Suprapubic skin (tissue), 4 donors: ENCODE data around the gene SLC24A4. TPM values are rescaled to one million over a fixed set of nuclear protein-coding genes. Genes with fewer than 3 reads are reported as not detected.

Experiments used
- DNase-seq, 2 donors: peaks; one replicate each; pipeline ENCODE4 v3.0.0-alpha.2; 2019; ENCODE audit warnings: low spot score in 2 of 2
- H3K27ac ChIP-seq: fragments of 200-600 bp; sonication (generic); one replicate; pipeline ENCODE4 v1.5.1; 2019
- H3K27me3 ChIP-seq: fragments of 200-600 bp; sonication (generic); one replicate; pipeline ENCODE4 v1.5.1; 2019
- H3K36me3 ChIP-seq: fragments of 200-600 bp; sonication (generic); one replicate; pipeline ENCODE4 v1.5.1; 2019
- H3K4me1 ChIP-seq: fragments of 200-600 bp; sonication (generic); one replicate; pipeline ENCODE4 v1.5.1; 2019
- H3K4me3 ChIP-seq: fragments of 200-600 bp; sonication (generic); one replicate; pipeline ENCODE4 v1.5.1; 2019; ENCODE audit warnings: mild to moderate bottlenecking
- H3K9me3 ChIP-seq: fragments of 200-600 bp; sonication (generic); one replicate; pipeline ENCODE4 v1.5.1; 2019
- CTCF ChIP-seq, 2 donors: fragments of 200-600 bp in 1 of 2; fragments of 450-650 bp in 1 of 2; sonication (generic) in 1 of 2; IDR thresholded peaks; one replicate each; pipeline ENCODE4 v1.5.1; 2016 to 2019; ENCODE audit warnings: antibody characterized with exemption in 2 of 2, mild to moderate bottlenecking in 1 of 2, moderate library complexity in 1 of 2
- EP300 ChIP-seq: sonication (generic); formaldehyde crosslinking; IDR thresholded peaks from one replicate; pipeline ENCODE4 v1.6.1; 2017; ENCODE audit warnings: antibody characterized with exemption
- POLR2A ChIP-seq, 2 donors: fragments of 450-650 bp; IDR thresholded peaks; one replicate each; pipeline ENCODE4 v1.6.1; 2017; ENCODE audit warnings: antibody characterized with exemption in 2 of 2, mild to moderate bottlenecking in 2 of 2, moderate library complexity in 2 of 2
- POLR2AphosphoS5 ChIP-seq, 3 donors: sonication (generic); formaldehyde crosslinking; IDR thresholded peaks; one replicate each; pipeline ENCODE4 v1.6.1; 2017; ENCODE audit warnings: antibody characterized with exemption in 3 of 3
- WGBS: methylation state at CpG from one replicate; pipeline ENCODE4 v1.1.5; 2018; 5-methylcytosine and 5-hydroxymethylcytosine counted together
- total RNA-seq, 4 donors: library from RNA; depleted of rRNA; stranded (reverse); fragments of >200 nt; gene quantifications; one replicate each; pipeline ENCODE4 v1.1.0, GENCODE V29; 2016

Gene SLC24A4
- total RNA-seq, 4 donors from 2014 or later: 0.11 to 0.57 (median 0.34) TPM

- TF ChIP-seq CTCF (IDR thresholded peaks at IDR 0.05) (no peak), EP300 (no peak), POLR2AphosphoS5 (IDR thresholded peaks at IDR 0.05) (no peak), POLR2A (IDR thresholded peaks at IDR 0.05) (no peak)
Measured at GRCh38 chr14:92459030-92459949, 136.3 kb downstream of the SLC24A4 start.

DNA sequence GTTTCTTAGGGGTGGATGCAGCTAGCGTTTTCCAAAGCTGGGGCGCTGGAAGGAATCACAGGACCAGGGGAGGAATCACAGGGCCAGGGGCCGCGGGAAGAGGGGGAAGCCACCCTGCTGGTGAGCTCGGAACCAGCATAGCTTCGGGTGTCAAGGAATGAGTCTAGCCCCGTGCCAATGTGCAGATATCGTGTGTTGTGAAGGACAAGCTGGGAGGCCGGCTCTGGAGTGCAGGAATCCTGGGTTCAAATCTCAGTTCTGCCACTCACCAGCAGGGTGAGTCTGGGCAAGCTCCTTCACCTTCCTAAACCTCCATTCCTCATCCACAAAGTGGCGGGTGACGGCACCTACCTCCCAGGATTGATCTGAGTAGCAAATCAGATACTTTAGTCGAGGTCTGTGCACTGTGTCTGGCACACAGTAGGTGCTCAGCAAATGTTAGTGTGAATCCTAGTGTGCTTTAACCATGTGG is 137.0 kb downstream of the SLC24A4 start:
- DNase-seq: no peak
- 33% methylated on average over 3 of the region's 12 CpGs for WGBS
- Histone ChIP-seq H3K36me3 (no peaks in the 10 kb centered on the region), H3K27ac (no peak overlapping the region), H3K9me3 (no peaks in the 10 kb centered on the region), H3K4me3 (no peak overlapping the region), H3K4me1 (peaks cover 14% of the 10 kb centered on the region), H3K27me3 (peaks cover 4% of the 10 kb centered on the region)
- TF ChIP-seq EP300: no peak

More at GRCh38 chr14:92459030-92459949, 136.3 kb downstream of the SLC24A4 start:
- no peak overlapping the region for H3K27ac ChIP-seq
- H3K27me3 ChIP-seq: peaks cover 4% of the 10 kb centered on the region
- H3K4me1 ChIP-seq: peaks cover 14% of the 10 kb centered on the region
- peak in 1 of 2 donors; percentile 48 for DNase-seq
- H3K4me3 ChIP-seq: no peak overlapping the region
- H3K9me3 ChIP-seq: no peaks in the 10 kb centered on the region
- 67% methylated on average over 18 of the region's 18 CpGs for WGBS
- no peaks in the 10 kb centered on the region for H3K36me3 ChIP-seq

DNA sequence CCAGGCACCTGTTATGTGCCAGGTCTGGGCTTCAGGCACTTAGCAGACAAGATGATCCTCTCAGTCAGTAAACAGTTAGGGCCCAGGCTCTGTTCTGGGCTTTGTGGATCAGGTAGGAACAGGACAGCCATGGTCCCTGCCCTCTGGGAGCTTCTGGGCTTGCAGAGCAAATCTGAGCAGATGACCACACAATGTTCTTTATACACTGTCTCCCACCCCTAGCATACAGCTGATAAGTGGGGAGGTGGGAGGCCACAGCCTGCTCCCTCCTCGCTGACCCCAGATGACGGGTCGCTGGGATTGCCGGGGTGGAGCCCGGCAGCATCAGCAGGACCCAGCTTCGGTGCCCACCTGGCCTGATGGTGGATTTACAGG is 137.6 kb downstream of the SLC24A4 start:
- Histone ChIP-seq H3K4me3 (no peak overlapping the region), H3K4me1 (peaks cover 14% of the 10 kb centered on the region), H3K27ac (peak overlapping the region; percentile 34), H3K27me3 (peaks cover 4% of the 10 kb centered on the region), H3K36me3 (no peaks in the 10 kb centered on the region), H3K9me3 (no peaks in the 10 kb centered on the region)
- 0% methylated on average over 1 of the region's 6 CpGs for WGBS
- no peak for DNase-seq
- no peak for TF ChIP-seq POLR2A (IDR thresholded peaks at IDR 0.05)
- TF ChIP-seq CTCF (IDR thresholded peaks at IDR 0.05): no peak
- TF ChIP-seq EP300: no peak
- TF ChIP-seq POLR2AphosphoS5 (IDR thresholded peaks at IDR 0.05): no peak

- TF ChIP-seq EP300: no peak
- no peak for TF ChIP-seq POLR2A (IDR thresholded peaks at IDR 0.05)
- TF ChIP-seq POLR2AphosphoS5 (IDR thresholded peaks at IDR 0.05): no peak
- no peak for TF ChIP-seq CTCF (IDR thresholded peaks at IDR 0.05)
- Histone ChIP-seq H3K9me3 (no peaks in the 10 kb centered on the region), H3K4me3 (peak overlapping the region; percentile 9), H3K36me3 (no peaks in the 10 kb centered on the region), H3K4me1 (peaks cover 14% of the 10 kb centered on the region), H3K27ac (peak overlapping the region; percentile 34), H3K27me3 (peaks cover 4% of the 10 kb centered on the region)
- WGBS: 60% methylated on average over 17 of the region's 19 CpGs
- no peak for DNase-seq
Measured at GRCh38 chr14:92460916-92461579, 138.1 kb downstream of the SLC24A4 start.

- no peak for DNase-seq
- peaks cover 4% of the 10 kb centered on the region for H3K27me3 ChIP-seq
- H3K4me3 ChIP-seq: no peak overlapping the region
- no peaks in the 10 kb centered on the region for H3K36me3 ChIP-seq
- H3K4me1 ChIP-seq: peaks cover 14% of the 10 kb centered on the region
- TF ChIP-seq POLR2AphosphoS5 (IDR thresholded peaks at IDR 0.05): no peak
- TF ChIP-seq CTCF (IDR thresholded peaks at IDR 0.05): no peak
- no peak for TF ChIP-seq EP300
- no peak for TF ChIP-seq POLR2A (IDR thresholded peaks at IDR 0.05)
- H3K27ac ChIP-seq: no peak overlapping the region
- 70% methylated on average over 4 of the region's 7 CpGs for WGBS
- H3K9me3 ChIP-seq: no peaks in the 10 kb centered on the region
Measured at GRCh38 chr14:92461891-92462290, 138.9 kb downstream of the SLC24A4 start.
